Measurements from ENCODE around the gene PJVK. TPM values are rescaled to one million over a fixed set of nuclear protein-coding genes. Genes with fewer than 3 reads are reported as not detected.
"Not testable (repeated sequence)": the region's sequence is repeated elsewhere in the genome, so short reads cannot be mapped to it uniquely, and the experiment has no call there.

The PJVK gene
- total RNA-seq, 2 donors from 2014 or later: 4.2 TPM; not detected in 1

GRCh38 chr2:178457390-178457886 lies 6.3 kb downstream of the PJVK start:
- H3K4me3 ChIP-seq: no peak overlapping the region
- intact Hi-C loops (cut with DNase I): no loop called here
- TF ChIP-seq POLR2A (IDR thresholded peaks at IDR 0.05): no peak
- no peak for TF ChIP-seq CTCF (IDR thresholded peaks at IDR 0.05)
- no peaks in the 10 kb centered on the region for H3K27me3 ChIP-seq
- 85 to 89% methylated on average over 11 of the region's 11 CpGs for WGBS, 2 donors
- no peaks in the 10 kb centered on the region for H3K36me3 ChIP-seq (replicated peaks in 1 of 2; ENCODE audit: insufficient read depth in 1 of 2, low read depth in 2 of 2)
- H3K9me3 ChIP-seq: no peaks in the 10 kb centered on the region
- ATAC-seq (no peak), DNase-seq (no peak)
- no peaks in the 10 kb centered on the region for H3K4me1 ChIP-seq
- H3K27ac ChIP-seq: no peak overlapping the region

- Histone ChIP-seq H3K27me3 (no peaks in the 10 kb centered on the region), H3K9me3 (no peaks in the 10 kb centered on the region), H3K4me1 (no peaks in the 10 kb centered on the region), H3K4me3 (no peak overlapping the region), H3K27ac (no peak overlapping the region), H3K36me3 (replicated peaks in 1 of 2; ENCODE audit: insufficient read depth in 1 of 2, low read depth in 2 of 2) (peaks cover 0 to 1% of the 10 kb centered on the region in 2 donors)
- WGBS, 2 donors: 79 to 82% methylated on average over 7 of the region's 7 CpGs
- intact Hi-C loops (cut with DNase I): no loop called here
- no peak for DNase-seq
- no peak for ATAC-seq
- TF ChIP-seq CTCF (IDR thresholded peaks at IDR 0.05) (no peak), POLR2A (IDR thresholded peaks at IDR 0.05) (no peak)
Measured at GRCh38 chr2:178469219-178469849, 18.2 kb downstream of the PJVK start.

GRCh38 chr2:178471313-178471712 lies 20.1 kb downstream of the PJVK start:
- ATAC-seq; DNase-seq; intact Hi-C loops (cut with DNase I); H3K27ac ChIP-seq; H3K36me3 ChIP-seq (replicated peaks in 1 of 2; ENCODE audit: insufficient read depth in 1 of 2, low read depth in 2 of 2); H3K27me3 ChIP-seq; H3K4me1 ChIP-seq; H3K4me3 ChIP-seq; H3K9me3 ChIP-seq: not testable (repeated sequence)
- 89 to 94% methylated on average over 5 of the region's 5 CpGs for WGBS, 2 donors

GRCh38 chr2:178473373-178473772 lies 22.2 kb downstream of the PJVK start:
- H3K4me3 ChIP-seq: no peak overlapping the region
- DNase-seq: no peak
- no peak for ATAC-seq
- intact Hi-C loops (cut with DNase I): no loop called here
- no peaks in the 10 kb centered on the region for H3K27me3 ChIP-seq
- no peaks in the 10 kb centered on the region for H3K9me3 ChIP-seq
- 89 to 93% methylated on average over 2 of the region's 2 CpGs for WGBS, 2 donors
- no peak overlapping the region for H3K27ac ChIP-seq
- TF ChIP-seq CTCF (IDR thresholded peaks at IDR 0.05) (no peak), POLR2A (IDR thresholded peaks at IDR 0.05) (no peak)
- no peaks in the 10 kb centered on the region for H3K36me3 ChIP-seq (replicated peaks in 1 of 2; ENCODE audit: insufficient read depth in 1 of 2, low read depth in 2 of 2)
- H3K4me1 ChIP-seq: peaks cover 5% of the 10 kb centered on the region

- WGBS, 2 donors: 56 to 57% methylated on average over 4 of the region's 4 CpGs
- peaks cover 5% of the 10 kb centered on the region for H3K4me1 ChIP-seq
- H3K4me3 ChIP-seq: no peak overlapping the region
- DNase-seq (no peak), ATAC-seq (no peak)
- intact Hi-C loops (cut with DNase I): no loop called here
- H3K27ac ChIP-seq: no peak overlapping the region
- H3K9me3 ChIP-seq: no peaks in the 10 kb centered on the region
- TF ChIP-seq CTCF (IDR thresholded peaks at IDR 0.05) (no peak), POLR2A (IDR thresholded peaks at IDR 0.05) (no peak)
- H3K27me3 ChIP-seq: no peaks in the 10 kb centered on the region
- H3K36me3 ChIP-seq (replicated peaks in 1 of 2; ENCODE audit: insufficient read depth in 1 of 2, low read depth in 2 of 2): no peaks in the 10 kb centered on the region
Measured at GRCh38 chr2:178473931-178474330, 22.8 kb downstream of the PJVK start.

Data from body of pancreas (tissue), 4 donors.